ENCODE measurements around the gene FMN1. TPM values are rescaled to one million over a fixed set of nuclear protein-coding genes. Genes with fewer than 3 reads are reported as not detected.
A peak's percentile ranks its signal among the peaks of the same experiment; 100 is the strongest.

The FMN1 gene
- total and polyA plus RNA-seq, 2 of the 8 experiments (the other 6 are each of a cell fraction or from before 2014, with no cell fraction given), result 0.27 to 3.7 TPM

- Histone ChIP-seq H2BK12ac (ENCODE audit: low read depth, low read length) (no peak overlapping the region), H3K23ac (ENCODE audit: insufficient read length) (no peak overlapping the region), H2AK5ac (ENCODE audit: low read depth, low read length) (no peak overlapping the region), H2BK20ac (ENCODE audit: low read length) (no peak overlapping the region), H4K91ac (replicated peaks; ENCODE audit: insufficient read length, low read length) (no peak overlapping the region), H3K23me2 (ENCODE audit: low read depth, low read length) (no peaks in the 10 kb centered on the region), H3K4me1 (replicated peaks in 1 of 4; ENCODE audit: control insufficient read depth in 3 of 4, insufficient read depth in 4 of 4, low read length in 3 of 4) (peaks cover 0 to under 1% (median 0%) of the 10 kb centered on the region in 4 experiments; a peak in 2 of 7 replicates), H2BK120ac (replicated peaks; ENCODE audit: low read depth, low read length) (no peak overlapping the region), H3K4ac (replicated peaks; ENCODE audit: insufficient read length, low read depth, low read length) (no peak overlapping the region), H3K4me2 (ENCODE audit: insufficient read depth in 1 of 2, low read depth in 2 of 2, low read length in 2 of 2) (no peak overlapping the region), H3K79me1 (ENCODE audit: low read depth, low read length) (no peaks in the 10 kb centered on the region), H3K27me3 (replicated peaks in 1 of 4; ENCODE audit: control insufficient read depth in 3 of 4, extremely low read depth in 1 of 4, insufficient read depth in 3 of 4, low read length in 3 of 4) (no peaks in the 10 kb centered on the region), H3K79me2 (ENCODE audit: control insufficient read depth in 1 of 2, insufficient read depth in 2 of 2, low read length in 2 of 2) (no peaks in the 10 kb centered on the region), H2BK5ac (ENCODE audit: low read depth, low read length) (no peak overlapping the region), H4K8ac (ENCODE audit: extremely low read depth, insufficient read depth, low read length) (no peak overlapping the region), H3K14ac (ENCODE audit: insufficient read length) (no peak overlapping the region), H4K5ac (ENCODE audit: insufficient read length, low read depth, low read length) (no peak overlapping the region), H3K56ac (replicated peaks; ENCODE audit: insufficient read length, low read depth, low read length) (no peak overlapping the region), H4K20me1 (replicated peaks in 1 of 2; ENCODE audit: control insufficient read depth in 1 of 2, insufficient read depth in 2 of 2, low read length in 2 of 2) (no peaks in the 10 kb centered on the region), H3K9me3 (ENCODE audit: insufficient read depth in 2 of 2, low read depth in 1 of 2, low read length in 1 of 2) (no peaks in the 10 kb centered on the region), H3K9ac (replicated peaks in 1 of 4; ENCODE audit: extremely low read depth in 1 of 4, low read depth in 3 of 4, low read length in 3 of 4) (no peak overlapping the region), H3K27ac (ENCODE audit: low read depth, low read length) (no peak overlapping the region), H3K18ac (ENCODE audit: extremely low read depth, low read length) (no peak overlapping the region), H3K36me3 (ENCODE audit: control insufficient read depth in 2 of 4, insufficient read depth in 4 of 4, low read length in 3 of 4) (no peaks in the 10 kb centered on the region), H3K4me3 (ENCODE audit: extremely low read depth in 1 of 4, insufficient read depth in 2 of 4, low read depth in 3 of 4, low read length in 4 of 4) (no peak overlapping the region), H2BK15ac (ENCODE audit: low read length) (no peak overlapping the region), H2AFZ (ENCODE audit: low read length) (no peak overlapping the region)
- ChIA-PET POLR2A (ENCODE audit: partially characterized antibody) (interaction anchor here (0.7 to 1.1 kb wide), 3 partner anchors 13 to 153 kb away, joined by 3 read pairs; no protein-coding TSS in a partner anchor), CTCF (ENCODE audit: partially characterized antibody) (interaction anchor here (0.6 to 6.1 kb wide), 69 partner anchors 8 to 333 kb away, joined by 3 to 65 read pairs (median 4); no protein-coding TSS in a partner anchor)
- DNase-seq (ENCODE audit: low read depth in 1 of 2, low spot score in 2 of 2), result no peak
- no peak for FAIRE-seq
- WGBS, 2 experiments (ENCODE audit: extremely low coverage in 1 of 2, insufficient coverage in 1 of 2, insufficient read length in 1 of 2, insufficient replicate concordance in 2 of 2, low coverage in 1 of 2, low lambda C conversion rate in 2 of 2, missing lambda C conversion rate in 1 of 2), result 84% methylated on average over 2 of the region's 2 CpGs; no CpG with 5 or more reads in 1 of the 2 experiments
- TF ChIP-seq FOSL1 (IDR thresholded peaks at IDR 0.05; ENCODE audit: insufficient read depth, low read depth, low read length) (no peak), PHF8 (conservative IDR thresholded peaks at IDR 0.05; ENCODE audit: low read depth, low read length) (no peak), RAD21 (IDR thresholded peaks at IDR 0.05 in 1 of 2, conservative IDR thresholded peaks at IDR 0.05 in 1 of 2; ENCODE audit: low read depth in 2 of 2, low read length in 2 of 2) (peak; percentile 65 to 71), SP1 (IDR thresholded peaks at IDR 0.05; ENCODE audit: low read depth, low read length) (no peak), SIN3A (conservative IDR thresholded peaks at IDR 0.05 in 1 of 2, IDR thresholded peaks at IDR 0.05 in 1 of 2; ENCODE audit: low read depth in 1 of 2, low read length in 2 of 2) (no peak), TAF7 (optimal IDR thresholded peaks at IDR 0.05; ENCODE audit: borderline replicate concordance, low read depth, low read length) (no peak), TBP (IDR thresholded peaks at IDR 0.05; ENCODE audit: low read depth, low read length) (no peak), CTCF (IDR thresholded peaks at IDR 0.05; ENCODE audit: control extremely low read depth in 1 of 3, insufficient read depth in 1 of 3, low read depth in 1 of 3, low read length in 3 of 3) (peak in 2 of 3 experiments; percentile 50 to 55; a peak in 3 of 4 replicates), TEAD4 (IDR thresholded peaks at IDR 0.05; ENCODE audit: low read depth, low read length) (no peak), CEBPB (IDR thresholded peaks at IDR 0.05; ENCODE audit: low read depth, low read length) (no peak)
Observed at GRCh38 chr15:32844118-32844711, 350.3 kb downstream of the FMN1 start.
